B cell (primary cell): ENCODE data around the gene RCAN1.
A peak's percentile ranks its signal among the peaks of the same experiment; 100 is the strongest.

Source experiments
- EZH2 ChIP-seq: IDR thresholded peaks from 2 replicates; pipeline ENCODE4 v1.6.1; 2012; ENCODE audit warnings: borderline replicate concordance, low read depth, mild to moderate bottlenecking, moderate library complexity, low read length; ENCODE audit not compliant: insufficient read depth, poor library complexity, severe bottlenecking
- TF ChIP-seq, protein P1 (sequence below): fragments of 200-600 bp; IDR thresholded peaks from one replicate; pipeline ENCODE4 v1.8.0; 2022; ENCODE audit warnings: antibody characterized with exemption, mild to moderate bottlenecking

DNA sequence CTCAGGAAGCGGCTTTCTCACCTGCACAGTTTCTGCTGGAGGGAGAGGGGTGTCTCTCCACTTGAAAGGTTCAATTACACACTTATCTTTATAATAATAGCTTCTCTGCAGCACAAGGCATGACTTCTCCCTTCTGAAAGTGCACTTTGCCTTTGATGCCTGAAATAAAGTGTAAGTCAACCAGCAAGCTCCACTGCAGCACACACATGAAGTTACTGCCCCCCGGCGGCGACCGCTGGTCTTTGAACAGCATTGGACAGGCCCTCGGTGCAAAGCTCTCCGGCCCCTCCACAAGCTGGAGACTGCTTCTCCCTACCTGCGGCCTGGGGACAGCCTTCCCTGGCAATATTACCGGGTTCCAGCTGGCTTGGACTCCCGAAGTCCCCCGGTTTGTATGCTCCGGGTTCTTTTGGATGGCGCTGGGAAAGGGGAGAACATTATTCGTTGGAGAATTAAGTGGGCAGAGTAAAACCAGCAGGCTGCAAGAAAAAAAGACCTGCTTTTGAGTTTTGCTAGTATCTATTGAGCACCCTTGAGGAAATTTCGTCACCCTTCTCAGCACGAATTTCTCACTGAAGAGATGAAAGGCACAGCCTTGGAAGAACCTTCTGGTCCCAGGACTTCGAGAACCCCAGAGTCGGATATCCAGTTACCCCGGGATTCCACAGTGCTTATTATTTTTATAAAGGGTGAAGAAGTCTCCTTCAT is 11.8 kb downstream of the RCAN1 start:
- TF ChIP-seq, protein P1, sequence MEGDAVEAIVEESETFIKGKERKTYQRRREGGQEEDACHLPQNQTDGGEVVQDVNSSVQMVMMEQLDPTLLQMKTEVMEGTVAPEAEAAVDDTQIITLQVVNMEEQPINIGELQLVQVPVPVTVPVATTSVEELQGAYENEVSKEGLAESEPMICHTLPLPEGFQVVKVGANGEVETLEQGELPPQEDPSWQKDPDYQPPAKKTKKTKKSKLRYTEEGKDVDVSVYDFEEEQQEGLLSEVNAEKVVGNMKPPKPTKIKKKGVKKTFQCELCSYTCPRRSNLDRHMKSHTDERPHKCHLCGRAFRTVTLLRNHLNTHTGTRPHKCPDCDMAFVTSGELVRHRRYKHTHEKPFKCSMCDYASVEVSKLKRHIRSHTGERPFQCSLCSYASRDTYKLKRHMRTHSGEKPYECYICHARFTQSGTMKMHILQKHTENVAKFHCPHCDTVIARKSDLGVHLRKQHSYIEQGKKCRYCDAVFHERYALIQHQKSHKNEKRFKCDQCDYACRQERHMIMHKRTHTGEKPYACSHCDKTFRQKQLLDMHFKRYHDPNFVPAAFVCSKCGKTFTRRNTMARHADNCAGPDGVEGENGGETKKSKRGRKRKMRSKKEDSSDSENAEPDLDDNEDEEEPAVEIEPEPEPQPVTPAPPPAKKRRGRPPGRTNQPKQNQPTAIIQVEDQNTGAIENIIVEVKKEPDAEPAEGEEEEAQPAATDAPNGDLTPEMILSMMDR, result peak; percentile 71
- no peak for TF ChIP-seq EZH2
